HepG2 (cell line): ENCODE measurements around the gene STK32C. TPM values are rescaled to one million over a fixed set of nuclear protein-coding genes. Genes with fewer than 3 reads are reported as not detected.
A peak's percentile ranks its signal among the peaks of the same experiment; 100 is the strongest.

ENCODE experiments used
- ARID5B ChIP-seq: IDR thresholded peaks from 2 replicates; pipeline ENCODE4 v1.4.0; 2020; ENCODE audit warnings: mild to moderate bottlenecking, missing genetic modification reagents
- ATF4 ChIP-seq, 2 experiments: fragments of 450-650 bp in 1 of 2; sonication (generic) in 1 of 2; formaldehyde crosslinking; IDR thresholded peaks; 2 replicates each; pipeline versions ENCODE4 v1.5.0 to v1.8.0; 2020 to 2022; ENCODE audit warnings: mild to moderate bottlenecking in 1 of 2, missing genetic modification reagents in 1 of 2
- CREB3 ChIP-seq: sonication (generic); formaldehyde crosslinking; IDR thresholded peaks from 2 replicates; pipeline ENCODE4 v1.5.0; 2020; ENCODE audit warnings: missing genetic modification reagents
- FOSL2 ChIP-seq: sonication (generic); formaldehyde crosslinking; IDR thresholded peaks from 2 replicates; pipeline ENCODE4 v1.4.0; 2020; ENCODE audit warnings: missing genetic modification reagents
- FOXK1 ChIP-seq: sonication (generic); formaldehyde crosslinking; IDR thresholded peaks from 2 replicates; pipeline ENCODE4 v1.4.0; 2020; ENCODE audit warnings: low read depth, missing genetic modification reagents, borderline replicate concordance
- FOXO1 ChIP-seq: sonication (generic); formaldehyde crosslinking; IDR thresholded peaks from 2 replicates; pipeline ENCODE4 v1.4.0; 2020; ENCODE audit warnings: missing genetic modification reagents
- HIVEP1 ChIP-seq: sonication (generic); formaldehyde crosslinking; IDR thresholded peaks from 2 replicates; pipeline ENCODE4 v1.4.0; 2020; ENCODE audit warnings: mild to moderate bottlenecking, missing genetic modification reagents
- HNF4A ChIP-seq: sonication (generic); formaldehyde crosslinking; IDR thresholded peaks from 2 replicates; pipeline ENCODE4 v1.4.0; 2020; ENCODE audit warnings: missing genetic modification reagents
- HNRNPL ChIP-seq: fragments of 200-400 bp; formaldehyde crosslinking; IDR thresholded peaks from 2 replicates; pipeline ENCODE4 v1.6.1; 2017; ENCODE audit warnings: mild to moderate bottlenecking, low read depth, low read length
- LCORL ChIP-seq, 2 experiments: fragments of 450-650 bp in 1 of 2; sonication (generic) in 1 of 2; formaldehyde crosslinking in 1 of 2; IDR thresholded peaks; 2 replicates each; pipeline versions ENCODE4 v1.5.0 to v1.6.1; 2017 to 2020; ENCODE audit warnings: antibody characterized with exemption in 1 of 2, missing genetic modification reagents in 1 of 2
- NCOA2 ChIP-seq: sonication (generic); formaldehyde crosslinking; IDR thresholded peaks from 2 replicates; pipeline ENCODE4 v1.8.0; 2022; ENCODE audit warnings: inconsistent platforms
- NCOR1 ChIP-seq: fragments of 200-600 bp; sonication (generic); IDR thresholded peaks from 2 replicates; pipeline ENCODE4 v1.7.0; 2017; ENCODE audit warnings: antibody characterized with exemption, low read length, borderline replicate concordance
- RARA ChIP-seq: IDR thresholded peaks from 2 replicates; pipeline ENCODE4 v1.6.1; 2016; ENCODE audit warnings: missing genetic modification reagents, missing compliant biosample characterization
- RXRB ChIP-seq: IDR thresholded peaks from 2 replicates; pipeline ENCODE4 v1.6.1; 2016; ENCODE audit warnings: borderline replicate concordance, missing genetic modification reagents, missing compliant biosample characterization
- SKI ChIP-seq: fragments of 450-650 bp; IDR thresholded peaks from one replicate; pipeline ENCODE4 v1.6.1; 2018; ENCODE audit warnings: mild to moderate bottlenecking; ENCODE audit not compliant: partially characterized antibody
- SOX6 ChIP-seq, 2 experiments: fragments of 450-650 bp in 1 of 2; sonication (generic) in 1 of 2; formaldehyde crosslinking in 1 of 2; IDR thresholded peaks; 2 replicates each; pipeline versions ENCODE4 v1.4.0 to v1.6.1; 2017 to 2020; ENCODE audit warnings: antibody characterized with exemption in 1 of 2, mild to moderate bottlenecking in 1 of 2, missing genetic modification reagents in 1 of 2
- TBX2 ChIP-seq: sonication (generic); formaldehyde crosslinking; IDR thresholded peaks from 2 replicates; pipeline ENCODE4 v1.5.0; 2020; ENCODE audit warnings: missing genetic modification reagents, mild to moderate bottlenecking, borderline replicate concordance
- XRCC5 ChIP-seq: fragments of 200-400 bp; formaldehyde crosslinking; optimal IDR thresholded peaks from 2 replicates; pipeline ENCODE3; 2017; ENCODE audit warnings: mild to moderate bottlenecking, low read length
- ZBTB4 ChIP-seq: sonication (generic); formaldehyde crosslinking; IDR thresholded peaks from 2 replicates; pipeline ENCODE4 v1.4.0; 2020; ENCODE audit warnings: missing genetic modification reagents, mild to moderate bottlenecking, borderline replicate concordance
- ZNF547 ChIP-seq: sonication (generic); formaldehyde crosslinking; IDR thresholded peaks from 2 replicates; pipeline ENCODE4 v1.5.1; 2020; ENCODE audit warnings: mild to moderate bottlenecking, missing genetic modification reagents
- ZNF737 ChIP-seq: sonication (generic); formaldehyde crosslinking; IDR thresholded peaks from 2 replicates; pipeline ENCODE4 v1.5.0; 2020; ENCODE audit warnings: missing genetic modification reagents, mild to moderate bottlenecking, borderline replicate concordance
- polyA plus RNA-seq, 8 experiments: library from polyadenylated mRNA; depleted of rRNA in 3 of 8; stranded (reverse) in 7 of 8; unstranded in 1 of 8; fragments of >200 nt; fragmentation: Illumina TruSeq in 4 of 8; extraction: Trizol in 4 of 8; gene quantifications; 2 replicates each; pipeline versions ENCODE4 v1.2.1 to v1.2.3, GENCODE V29; 2011 to 2016; ENCODE audit warnings: low read depth in 4 of 8, missing spikeins in 1 of 8, mixed read lengths in 1 of 8; ENCODE audit not compliant: insufficient read depth in 1 of 8
- total RNA-seq, 5 experiments: library from RNA; depleted of rRNA; stranded (reverse); fragments of >200 nt; fragmentation: Illumina TruSeq; extraction: Trizol; gene quantifications; 2 replicates each; pipeline ENCODE4 v1.2.3, GENCODE V29; 2016; ENCODE audit warnings: low read depth in 1 of 5

STK32C gene
- total and polyA plus RNA-seq, 2 of the 13 experiments (the other 11 are each of a cell fraction or from before 2014, with no cell fraction given): 10.9 to 19.4 TPM

- TF ChIP-seq NCOR1 (peak; percentile 36; the same call in 1 of the 2 replicates), HIVEP1 (CRISPR knock-in tag) (no peak), ZNF737 (no peak), SOX6 (IDR thresholded peaks at IDR 0.05) (no peak), SOX6 (CRISPR knock-in tag; IDR thresholded peaks at IDR 0.05) (peak; percentile 37; the same call in 1 of the 2 replicates), FOXO1 (CRISPR knock-in tag) (peak; percentile 25; the same call in 1 of the 2 replicates), LCORL (IDR thresholded peaks at IDR 0.05) (no peak), LCORL (CRISPR knock-in tag; IDR thresholded peaks at IDR 0.05) (peak; percentile 28; the same call in 1 of the 2 replicates), SKI (peak; percentile 75), TBX2 (CRISPR knock-in tag) (peak; percentile 18; the same call in 1 of the 2 replicates), ZNF547 (CRISPR knock-in tag) (no peak), ATF4 (CRISPR knock-in tag; IDR thresholded peaks at IDR 0.05) (0 out of 4 replicates have a peak, but pooled peaks of 1 of the 2 experiments have one; percentile 11), NCOA2 (peak; percentile 13; the same call in 1 of the 2 replicates), RXRB (CRISPR knock-in tag) (peak; percentile 49; the same call in 1 of the 2 replicates), XRCC5 (no peak), CREB3 (CRISPR knock-in tag) (no peak), HNRNPL (0 out of 2 replicates have a peak, but pooled peaks have one; percentile 49), ZBTB4 (CRISPR knock-in tag) (0 out of 2 replicates have a peak, but pooled peaks have one; percentile 68), ARID5B (CRISPR knock-in tag) (peak; percentile 68), RARA (peak; percentile 94), FOSL2 (CRISPR knock-in tag) (peak; percentile 42; the same call in 1 of the 2 replicates), HNF4A (CRISPR knock-in tag) (peak; percentile 77), FOXK1 (CRISPR knock-in tag) (peak; percentile 34; the same call in 1 of the 2 replicates)
Measured at GRCh38 chr10:132345345-132345744, 37.6 kb upstream of the STK32C start (continued).
